Measurements from ENCODE around the gene VPS26C.

VPS26C gene

DNA sequence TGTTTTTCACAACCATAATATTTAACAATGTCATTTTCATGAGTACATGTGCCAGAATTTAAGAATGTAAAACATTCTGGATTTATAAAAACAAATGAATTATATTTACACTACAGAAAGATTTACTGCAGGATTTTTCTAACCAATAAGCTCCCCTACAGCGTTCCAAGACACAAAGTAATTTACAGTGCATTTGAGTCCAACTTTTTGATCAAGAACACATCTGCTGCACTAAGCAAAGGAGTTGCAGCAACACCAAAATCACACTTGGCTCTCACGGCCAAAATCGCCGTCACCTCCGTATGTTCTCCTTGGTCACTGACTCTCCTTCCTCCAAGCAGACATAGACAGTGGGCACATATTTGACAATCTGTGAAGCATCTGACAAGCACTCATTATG is 7.7 kb downstream of the VPS26C start:
- H3K27ac ChIP-seq (ENCODE audit: low read length) = no peak overlapping the region

GRCh38 chr21:37257967-37258877 is 8.9 kb downstream of the VPS26C start:
- Histone ChIP-seq H3K27ac (ENCODE audit: low read length) (no peak overlapping the region), H3K4me1 (ENCODE audit: low read length) (no peaks in the 10 kb centered on the region)

More for the DNA sequence above, 7.7 kb downstream of the VPS26C start:
- H3K4me2 ChIP-seq (ENCODE audit: low read depth, low read length) = no peak overlapping the region
- no peaks in the 10 kb centered on the region for H3K9me3 ChIP-seq (replicated peaks; ENCODE audit: insufficient read depth, low read length)
- no peak overlapping the region for H3K9ac ChIP-seq (ENCODE audit: low read length)
- H4K20me1 ChIP-seq (ENCODE audit: insufficient read depth, low read length) = no peaks in the 10 kb centered on the region
- H3K9me2 ChIP-seq (replicated peaks; ENCODE audit: insufficient read depth, low read length) = no peaks in the 10 kb centered on the region
- peaks cover 95% of the 10 kb centered on the region for H3K79me2 ChIP-seq (ENCODE audit: low read length)
- no peaks in the 10 kb centered on the region for H3K27me3 ChIP-seq (replicated peaks; ENCODE audit: insufficient read depth, low read length)
- no peaks in the 10 kb centered on the region for H3K4me1 ChIP-seq (ENCODE audit: low read length)
- no peak overlapping the region for H3K4me3 ChIP-seq (ENCODE audit: low read length)
- H2AFZ ChIP-seq (ENCODE audit: low read length) = no peak overlapping the region
- no peaks in the 10 kb centered on the region for H3K36me3 ChIP-seq (replicated peaks; ENCODE audit: insufficient read depth, low read length)
- no peak for DNase-seq
- TF ChIP-seq EZH2 (optimal IDR thresholded peaks at IDR 0.05; ENCODE audit: low read depth, low read length) (no peak), CTCF (IDR thresholded peaks at IDR 0.05; ENCODE audit: low read length) (no peak), EZH2phosphoT487 (IDR thresholded peaks at IDR 0.05; ENCODE audit: low read length) (no peak)
- H3F3A ChIP-seq (ENCODE audit: insufficient read depth, low read length) = no peaks in the 10 kb centered on the region

GRCh38 chr21:37257511-37257966 is 9.6 kb downstream of the VPS26C start:
- Histone ChIP-seq H3K27ac (ENCODE audit: low read length) (no peak overlapping the region), H3K36me3 (replicated peaks; ENCODE audit: insufficient read depth, low read length) (no peaks in the 10 kb centered on the region), H3K9me2 (replicated peaks; ENCODE audit: insufficient read depth, low read length) (no peaks in the 10 kb centered on the region), H3K27me3 (replicated peaks; ENCODE audit: insufficient read depth, low read length) (no peaks in the 10 kb centered on the region), H3F3A (ENCODE audit: insufficient read depth, low read length) (no peaks in the 10 kb centered on the region), H2AFZ (ENCODE audit: low read length) (no peak overlapping the region), H3K4me1 (ENCODE audit: low read length) (no peaks in the 10 kb centered on the region), H3K4me3 (ENCODE audit: low read length) (no peak overlapping the region), H3K9me3 (replicated peaks; ENCODE audit: insufficient read depth, low read length) (no peaks in the 10 kb centered on the region), H3K79me2 (ENCODE audit: low read length) (peaks cover 95% of the 10 kb centered on the region), H4K20me1 (ENCODE audit: insufficient read depth, low read length) (peaks cover 9% of the 10 kb centered on the region; the same call in 1 of the 2 replicates), H3K9ac (ENCODE audit: low read length) (no peak overlapping the region), H3K4me2 (ENCODE audit: low read depth, low read length) (no peak overlapping the region)
- DNase-seq = no peak
- TF ChIP-seq EZH2phosphoT487 (IDR thresholded peaks at IDR 0.05; ENCODE audit: low read length) (no peak), CTCF (IDR thresholded peaks at IDR 0.05; ENCODE audit: low read length) (no peak), EZH2 (optimal IDR thresholded peaks at IDR 0.05; ENCODE audit: low read depth, low read length) (no peak)

More at GRCh38 chr21:37257967-37258877, 8.9 kb downstream of the VPS26C start:
- no peak overlapping the region for H2AFZ ChIP-seq (ENCODE audit: low read length)
- H3K79me2 ChIP-seq (ENCODE audit: low read length) = peaks cover 95% of the 10 kb centered on the region
- no peaks in the 10 kb centered on the region for H3F3A ChIP-seq (ENCODE audit: insufficient read depth, low read length)
- H3K9me2 ChIP-seq (replicated peaks; ENCODE audit: insufficient read depth, low read length) = no peaks in the 10 kb centered on the region
- no peak for DNase-seq
- H4K20me1 ChIP-seq (ENCODE audit: insufficient read depth, low read length) = peaks cover 2% of the 10 kb centered on the region; the same call in 1 of the 2 replicates
- no peak overlapping the region for H3K4me3 ChIP-seq (ENCODE audit: low read length)
- no peaks in the 10 kb centered on the region for H3K27me3 ChIP-seq (replicated peaks; ENCODE audit: insufficient read depth, low read length)
- H3K4me2 ChIP-seq (ENCODE audit: low read depth, low read length) = no peak overlapping the region
- H3K36me3 ChIP-seq (replicated peaks; ENCODE audit: insufficient read depth, low read length) = no peaks in the 10 kb centered on the region
- H3K9ac ChIP-seq (ENCODE audit: low read length) = no peak overlapping the region
- no peaks in the 10 kb centered on the region for H3K9me3 ChIP-seq (replicated peaks; ENCODE audit: insufficient read depth, low read length)
- no peak for TF ChIP-seq EZH2 (optimal IDR thresholded peaks at IDR 0.05; ENCODE audit: low read depth, low read length)
- no peak for TF ChIP-seq EZH2phosphoT487 (IDR thresholded peaks at IDR 0.05; ENCODE audit: low read length)
- TF ChIP-seq CTCF (IDR thresholded peaks at IDR 0.05; ENCODE audit: low read length) = no peak
